ENCODE data around the gene SLC38A3.

SLC38A3 gene

DNA sequence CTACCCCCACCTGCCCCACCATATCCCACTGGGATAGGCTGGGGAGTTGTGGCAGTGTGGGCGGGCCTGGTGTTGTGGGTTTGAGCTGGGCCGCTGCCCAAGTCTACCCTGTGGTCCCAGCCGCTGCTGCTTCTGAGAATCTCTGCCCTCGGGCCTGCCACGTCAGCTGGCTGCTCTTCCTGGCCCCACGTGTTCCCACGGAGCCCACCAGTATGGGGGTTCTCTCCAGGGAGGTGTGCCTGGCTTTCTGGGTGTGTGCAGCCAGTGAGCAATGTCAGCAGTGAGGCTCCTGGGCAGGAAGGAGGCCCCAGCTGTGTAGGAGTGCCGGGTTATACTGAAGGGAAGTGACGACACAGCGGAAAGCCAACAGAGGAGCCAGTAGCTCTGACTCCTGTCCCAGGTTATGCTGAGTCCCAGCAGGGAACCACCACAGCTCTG, 41.5 kb downstream of the SLC38A3 start:
- peak overlapping the region; percentile 66 to 99 for H3K4me3 ChIP-seq (ENCODE audit: low read depth in 1 of 2, low read length in 1 of 2)
- TF ChIP-seq, protein P1, sequence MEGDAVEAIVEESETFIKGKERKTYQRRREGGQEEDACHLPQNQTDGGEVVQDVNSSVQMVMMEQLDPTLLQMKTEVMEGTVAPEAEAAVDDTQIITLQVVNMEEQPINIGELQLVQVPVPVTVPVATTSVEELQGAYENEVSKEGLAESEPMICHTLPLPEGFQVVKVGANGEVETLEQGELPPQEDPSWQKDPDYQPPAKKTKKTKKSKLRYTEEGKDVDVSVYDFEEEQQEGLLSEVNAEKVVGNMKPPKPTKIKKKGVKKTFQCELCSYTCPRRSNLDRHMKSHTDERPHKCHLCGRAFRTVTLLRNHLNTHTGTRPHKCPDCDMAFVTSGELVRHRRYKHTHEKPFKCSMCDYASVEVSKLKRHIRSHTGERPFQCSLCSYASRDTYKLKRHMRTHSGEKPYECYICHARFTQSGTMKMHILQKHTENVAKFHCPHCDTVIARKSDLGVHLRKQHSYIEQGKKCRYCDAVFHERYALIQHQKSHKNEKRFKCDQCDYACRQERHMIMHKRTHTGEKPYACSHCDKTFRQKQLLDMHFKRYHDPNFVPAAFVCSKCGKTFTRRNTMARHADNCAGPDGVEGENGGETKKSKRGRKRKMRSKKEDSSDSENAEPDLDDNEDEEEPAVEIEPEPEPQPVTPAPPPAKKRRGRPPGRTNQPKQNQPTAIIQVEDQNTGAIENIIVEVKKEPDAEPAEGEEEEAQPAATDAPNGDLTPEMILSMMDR (IDR thresholded peaks at IDR 0.05), result peak; percentile 24
- H3K36me3 ChIP-seq, result peaks cover 72% of the 10 kb centered on the region
- H3K9me3 ChIP-seq, result no peaks in the 10 kb centered on the region
- peaks cover 97% of the 10 kb centered on the region in 2 experiments for H3K4me1 ChIP-seq (ENCODE audit: control insufficient read depth in 1 of 2, insufficient read depth in 1 of 2, low read depth in 1 of 2, low read length in 1 of 2)
- no peaks in the 10 kb centered on the region for H3K27me3 ChIP-seq
- peak overlapping the region; percentile 100 for H3K27ac ChIP-seq

DNA sequence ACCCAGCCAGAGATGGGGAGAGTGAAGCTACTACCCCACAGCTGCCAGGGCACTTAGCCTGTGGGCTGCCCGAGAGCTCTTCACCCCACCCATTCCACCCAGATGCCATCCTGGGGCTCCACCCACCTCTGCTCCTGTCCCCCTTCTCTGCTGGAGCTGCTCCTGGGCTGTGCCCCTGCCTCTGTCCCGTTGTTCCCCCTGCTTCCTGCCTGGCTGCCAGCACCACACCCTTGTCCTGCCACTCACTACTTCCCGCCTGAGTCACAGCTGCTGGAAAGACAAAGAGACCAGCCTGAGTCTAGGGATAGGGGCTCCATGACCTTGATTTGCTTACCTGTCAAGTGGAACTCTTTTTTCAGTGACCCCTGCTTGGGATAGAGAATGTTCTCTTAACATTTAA, 43.3 kb downstream of the SLC38A3 start:
- Histone ChIP-seq H3K36me3 (peaks cover 83% of the 10 kb centered on the region), H3K4me1 (ENCODE audit: control insufficient read depth in 1 of 2, insufficient read depth in 1 of 2, low read depth in 1 of 2, low read length in 1 of 2) (peaks cover 97% of the 10 kb centered on the region in 2 experiments), H3K4me3 (ENCODE audit: low read depth in 1 of 2, low read length in 1 of 2) (no peak overlapping the region), H3K27ac (peak overlapping the region; percentile 100), H3K27me3 (no peaks in the 10 kb centered on the region), H3K9me3 (no peaks in the 10 kb centered on the region)
- TF ChIP-seq, protein P1 (IDR thresholded peaks at IDR 0.05), result no peak

- H3K4me1 ChIP-seq (ENCODE audit: control insufficient read depth in 1 of 2, insufficient read depth in 1 of 2, low read depth in 1 of 2, low read length in 1 of 2), result peaks cover 97% of the 10 kb centered on the region in 2 experiments
- H3K27me3 ChIP-seq, result no peaks in the 10 kb centered on the region
- H3K9me3 ChIP-seq, result no peaks in the 10 kb centered on the region
- TF ChIP-seq, protein P1 (IDR thresholded peaks at IDR 0.05), result no peak
- peaks cover 88% of the 10 kb centered on the region for H3K36me3 ChIP-seq
- peak overlapping the region; percentile 100 for H3K27ac ChIP-seq
- H3K4me3 ChIP-seq (ENCODE audit: low read depth in 1 of 2, low read length in 1 of 2), result no peak overlapping the region
Measured at GRCh38 chr3:50249457-50249856, 44.4 kb downstream of the SLC38A3 start.

DNA sequence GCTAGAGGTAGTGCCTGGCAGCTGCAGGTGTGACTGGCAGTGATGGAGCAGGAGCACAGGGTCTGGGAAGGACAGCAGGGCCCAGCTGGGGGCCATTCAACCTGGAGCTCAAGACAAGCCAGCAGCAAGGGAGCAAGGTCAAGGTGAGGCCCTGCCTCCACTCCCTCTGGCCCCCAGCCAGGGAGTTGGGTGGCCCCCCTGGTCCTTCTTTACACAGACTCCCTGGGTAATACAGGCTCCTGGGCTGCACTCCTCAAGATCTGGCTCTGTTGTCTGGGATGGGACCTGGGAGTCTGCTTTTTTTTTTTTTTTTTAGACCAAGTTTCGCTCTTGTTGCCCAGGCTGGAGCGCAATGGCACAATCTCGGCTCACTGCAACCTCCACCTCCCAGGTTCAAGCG, 45.4 kb downstream of the SLC38A3 start:
- no peaks in the 10 kb centered on the region for H3K27me3 ChIP-seq
- TF ChIP-seq, protein P1 (IDR thresholded peaks at IDR 0.05), result no peak
- H3K4me1 ChIP-seq (ENCODE audit: control insufficient read depth in 1 of 2, insufficient read depth in 1 of 2, low read depth in 1 of 2, low read length in 1 of 2), result peaks cover 97% of the 10 kb centered on the region in 2 experiments
- no peak overlapping the region for H3K4me3 ChIP-seq (ENCODE audit: low read depth in 1 of 2, low read length in 1 of 2)
- peaks cover 92% of the 10 kb centered on the region for H3K36me3 ChIP-seq
- no peaks in the 10 kb centered on the region for H3K9me3 ChIP-seq
- peak overlapping the region; percentile 100 for H3K27ac ChIP-seq

GRCh38 chr3:50251220-50251619, 46.1 kb downstream of the SLC38A3 start:
- Histone ChIP-seq H3K27me3 (no peaks in the 10 kb centered on the region), H3K4me3 (ENCODE audit: low read depth in 1 of 2, low read length in 1 of 2) (no peak overlapping the region), H3K9me3 (no peaks in the 10 kb centered on the region), H3K27ac (peak overlapping the region; percentile 100), H3K4me1 (ENCODE audit: control insufficient read depth in 1 of 2, insufficient read depth in 1 of 2, low read depth in 1 of 2, low read length in 1 of 2) (peaks cover 92 to 93% of the 10 kb centered on the region in 2 experiments), H3K36me3 (peaks cover 97% of the 10 kb centered on the region)
- TF ChIP-seq, protein P1 (IDR thresholded peaks at IDR 0.05), result no peak

All from neutrophil (primary cell).